Activated naive CD8-positive, alpha-beta T cell treated with anti-CD3 and anti-CD28 coated beads, Interleukin-2, amount 50 U/mL, for 24 hours (primary cell): Measurements from ENCODE around the gene COL15A1.

Experiments
- ATAC-seq: fragments of 150-1000 bp; cut with Tn5 transposase; one replicate; pipeline ENCODE4 v1.10.0; 2021
- DNase-seq: peaks from one replicate; pipeline ENCODE4 v3.0.0; 2021
- H3K27ac Mint-ChIP-seq: one replicate; pipeline ENCODE4 v1.8.0; 2021; ENCODE audit warnings: mild to moderate bottlenecking, mixed read lengths
- H3K27me3 Mint-ChIP-seq: one replicate; pipeline ENCODE4 v1.8.0; 2021; ENCODE audit warnings: mixed read lengths
- H3K36me3 Mint-ChIP-seq: one replicate; pipeline ENCODE4 v1.8.0; 2021; ENCODE audit warnings: low read depth, mixed read lengths
- H3K4me1 Mint-ChIP-seq: one replicate; pipeline ENCODE4 v1.8.0; 2021; ENCODE audit warnings: mixed read lengths
- H3K4me3 Mint-ChIP-seq: one replicate; pipeline ENCODE4 v1.8.0; 2021; ENCODE audit warnings: mild to moderate bottlenecking, moderate library complexity, mixed read lengths
- H3K9me3 Mint-ChIP-seq: one replicate; pipeline ENCODE4 v1.8.0; 2021; ENCODE audit warnings: mixed read lengths

The COL15A1 gene

DNA sequence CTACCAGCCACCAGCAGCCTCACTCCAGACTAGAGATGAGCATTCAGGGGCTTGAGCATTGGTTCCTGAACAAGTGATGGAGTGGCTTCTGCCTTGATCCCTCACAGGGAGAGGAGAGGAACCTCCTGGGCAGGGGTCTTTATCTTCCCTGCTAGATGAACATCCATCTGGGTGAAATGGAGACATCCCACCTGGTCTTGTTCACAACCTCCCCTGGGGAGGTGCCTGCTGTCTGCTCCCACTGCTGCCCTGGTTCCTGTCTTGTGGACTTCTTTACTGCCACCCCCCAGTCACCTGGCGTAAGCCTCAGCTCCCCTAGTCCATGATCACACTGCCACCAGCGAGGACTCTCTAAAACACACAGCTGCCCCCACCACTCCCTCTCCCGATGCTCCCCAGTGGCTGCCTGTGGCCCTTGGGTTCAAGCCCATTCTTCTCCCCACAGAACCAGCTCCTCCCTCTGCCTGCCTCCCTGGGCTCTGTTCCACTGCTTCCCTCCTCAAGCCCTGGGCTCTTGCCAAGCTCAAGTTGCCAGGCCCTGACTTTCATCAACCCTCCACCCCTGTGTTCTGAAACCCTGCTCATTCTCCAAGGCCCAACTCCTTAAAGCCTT is 51.5 kb downstream of the COL15A1 start:
- DNase-seq (no peak), ATAC-seq (no peak)
- H3K27ac Mint-ChIP-seq = no peak overlapping the region
- H3K9me3 Mint-ChIP-seq = no peaks in the 10 kb centered on the region
- no peak overlapping the region for H3K4me3 Mint-ChIP-seq
- H3K4me1 Mint-ChIP-seq = peaks cover 13% of the 10 kb centered on the region
- H3K36me3 Mint-ChIP-seq = no peaks in the 10 kb centered on the region
- H3K27me3 Mint-ChIP-seq = peaks cover 7% of the 10 kb centered on the region

GRCh38 chr9:98995971-98996504 is 52.3 kb downstream of the COL15A1 start:
- peaks cover 19% of the 10 kb centered on the region for H3K4me1 Mint-ChIP-seq
- ATAC-seq = no peak
- H3K9me3 Mint-ChIP-seq = no peaks in the 10 kb centered on the region
- H3K27me3 Mint-ChIP-seq = peaks cover 7% of the 10 kb centered on the region
- no peak overlapping the region for H3K27ac Mint-ChIP-seq
- H3K4me3 Mint-ChIP-seq = no peak overlapping the region
- no peaks in the 10 kb centered on the region for H3K36me3 Mint-ChIP-seq
- DNase-seq = no peak

- Mint-ChIP-seq H3K27ac (no peak overlapping the region), H3K4me3 (no peak overlapping the region)
Observed at GRCh38 chr9:98997604-98998003, 53.9 kb downstream of the COL15A1 start.

GRCh38 chr9:98998441-98999151 is 54.9 kb downstream of the COL15A1 start:
- ATAC-seq = peak; percentile 63
- Mint-ChIP-seq H3K36me3 (no peaks in the 10 kb centered on the region), H3K9me3 (no peaks in the 10 kb centered on the region), H3K4me1 (peaks cover 19% of the 10 kb centered on the region), H3K4me3 (no peak overlapping the region), H3K27me3 (peaks cover 7% of the 10 kb centered on the region), H3K27ac (no peak overlapping the region)
- peak; percentile 78 for DNase-seq

More at GRCh38 chr9:98997604-98998003, 53.9 kb downstream of the COL15A1 start:
- H3K36me3 Mint-ChIP-seq = no peaks in the 10 kb centered on the region
- H3K9me3 Mint-ChIP-seq = no peaks in the 10 kb centered on the region
- no peak for DNase-seq
- peaks cover 27% of the 10 kb centered on the region for H3K4me1 Mint-ChIP-seq
- peaks cover 7% of the 10 kb centered on the region for H3K27me3 Mint-ChIP-seq
- ATAC-seq = no peak

DNA sequence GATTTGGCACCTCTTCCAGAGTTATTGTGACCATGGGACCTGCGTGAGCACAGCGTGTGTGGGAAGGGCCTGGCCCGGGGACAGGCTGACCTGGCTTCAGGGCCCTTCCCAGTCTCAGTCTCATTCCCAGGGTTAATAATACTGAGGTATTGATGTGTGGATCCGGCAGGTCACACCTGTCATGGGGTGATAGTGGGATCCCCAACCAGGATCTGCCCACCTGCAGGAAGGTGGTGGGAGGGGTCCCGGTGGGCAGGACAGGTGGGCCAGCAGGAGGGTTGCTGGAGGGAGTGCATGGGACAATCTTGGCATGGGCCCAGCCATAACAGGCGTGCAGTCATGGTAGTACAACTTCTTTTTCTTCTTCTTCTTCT is 55.4 kb downstream of the COL15A1 start:
- Mint-ChIP-seq H3K36me3 (no peaks in the 10 kb centered on the region), H3K9me3 (no peaks in the 10 kb centered on the region), H3K4me3 (no peak overlapping the region), H3K4me1 (peaks cover 16% of the 10 kb centered on the region), H3K27me3 (peaks cover 7% of the 10 kb centered on the region), H3K27ac (no peak overlapping the region)
- DNase-seq = no peak
- ATAC-seq = no peak

- H3K4me1 Mint-ChIP-seq = peaks cover 13% of the 10 kb centered on the region
- H3K36me3 Mint-ChIP-seq = no peaks in the 10 kb centered on the region
- no peak overlapping the region for H3K4me3 Mint-ChIP-seq
- DNase-seq = peak; percentile 51
- H3K9me3 Mint-ChIP-seq = no peaks in the 10 kb centered on the region
- peaks cover 2% of the 10 kb centered on the region for H3K27me3 Mint-ChIP-seq
- peak; percentile 55 for ATAC-seq
- no peak overlapping the region for H3K27ac Mint-ChIP-seq
Observed at GRCh38 chr9:99000476-99001395, 57.0 kb downstream of the COL15A1 start.

- Mint-ChIP-seq H3K4me1 (peaks cover 13% of the 10 kb centered on the region), H3K27me3 (peaks cover 2% of the 10 kb centered on the region), H3K36me3 (no peaks in the 10 kb centered on the region), H3K27ac (no peak overlapping the region), H3K4me3 (no peak overlapping the region), H3K9me3 (no peaks in the 10 kb centered on the region)
- no peak for ATAC-seq
- DNase-seq = no peak
Observed at GRCh38 chr9:99001892-99002291, 58.2 kb downstream of the COL15A1 start.

DNA sequence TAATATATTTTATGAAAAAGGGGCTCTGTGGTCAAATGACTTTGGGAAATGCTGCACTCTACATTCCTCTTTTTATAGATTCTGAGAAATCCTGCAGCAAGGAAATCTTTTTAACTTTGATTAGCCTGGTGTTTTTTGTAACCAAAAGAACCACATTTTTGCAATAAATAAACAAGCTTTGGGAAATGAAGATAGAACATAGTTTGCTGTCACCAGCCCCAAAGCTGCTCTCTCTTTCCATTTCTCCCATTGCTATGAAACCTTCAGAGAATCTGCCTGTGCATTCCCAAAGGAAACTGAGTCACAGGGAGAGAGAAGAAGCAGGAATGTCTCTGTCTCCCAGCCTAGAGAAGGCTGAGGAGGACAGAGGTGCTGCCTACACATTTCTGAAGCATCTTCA is 59.0 kb downstream of the COL15A1 start:
- ATAC-seq (no peak), DNase-seq (no peak)
- no peak overlapping the region for H3K4me3 Mint-ChIP-seq
- H3K4me1 Mint-ChIP-seq = peaks cover 13% of the 10 kb centered on the region
- H3K36me3 Mint-ChIP-seq = no peaks in the 10 kb centered on the region
- no peaks in the 10 kb centered on the region for H3K9me3 Mint-ChIP-seq
- no peak overlapping the region for H3K27ac Mint-ChIP-seq
- peaks cover 2% of the 10 kb centered on the region for H3K27me3 Mint-ChIP-seq

DNA sequence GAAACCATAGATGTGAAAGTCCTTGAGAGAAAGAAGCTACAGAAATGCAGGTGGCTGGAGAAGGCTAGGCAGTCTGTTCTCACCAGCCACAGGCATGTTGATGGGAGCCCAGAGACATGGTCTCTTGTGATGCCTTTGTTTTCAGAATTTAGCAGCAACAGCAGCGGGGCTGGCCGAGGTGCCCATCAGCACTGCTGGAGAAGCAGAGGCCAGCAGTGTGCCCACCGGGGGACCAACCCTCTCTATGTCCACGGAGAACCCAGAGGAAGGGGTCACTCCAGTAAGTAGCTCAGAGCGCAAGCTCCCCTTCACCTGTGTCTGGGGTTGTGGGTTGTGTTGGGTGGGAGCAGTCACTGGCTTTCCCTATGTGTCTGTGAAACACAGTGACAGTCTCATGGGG is 59.6 kb downstream of the COL15A1 start:
- no peak for ATAC-seq
- Mint-ChIP-seq H3K9me3 (no peaks in the 10 kb centered on the region), H3K27ac (no peak overlapping the region), H3K27me3 (no peaks in the 10 kb centered on the region), H3K4me1 (peaks cover 13% of the 10 kb centered on the region), H3K36me3 (no peaks in the 10 kb centered on the region), H3K4me3 (no peak overlapping the region)
- no peak for DNase-seq

DNA sequence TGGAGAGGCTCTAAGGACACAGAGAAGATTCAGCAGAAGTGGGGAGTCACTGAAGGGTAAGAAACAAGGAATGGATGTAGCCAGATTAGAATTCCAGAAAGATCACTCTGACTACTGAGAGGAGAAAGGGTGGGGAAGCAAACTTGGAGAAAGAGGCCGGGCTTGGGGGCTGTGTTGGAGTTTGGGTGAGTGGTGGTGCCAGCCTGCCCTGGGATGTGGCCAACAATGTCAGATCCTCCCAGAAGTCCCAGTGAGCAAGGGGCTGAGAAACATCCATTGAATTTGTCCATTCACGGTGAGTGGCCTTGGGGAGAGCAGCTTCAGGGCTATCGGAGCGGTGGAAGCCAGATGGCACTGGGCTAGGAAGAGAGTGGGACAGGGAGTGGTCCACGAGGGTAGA is 60.4 kb downstream of the COL15A1 start:
- peaks cover 4% of the 10 kb centered on the region for H3K9me3 Mint-ChIP-seq
- H3K4me3 Mint-ChIP-seq = no peak overlapping the region
- no peaks in the 10 kb centered on the region for H3K27me3 Mint-ChIP-seq
- DNase-seq (no peak), ATAC-seq (no peak)
- H3K36me3 Mint-ChIP-seq = no peaks in the 10 kb centered on the region
- no peak overlapping the region for H3K27ac Mint-ChIP-seq
- H3K4me1 Mint-ChIP-seq = peaks cover 13% of the 10 kb centered on the region

DNA sequence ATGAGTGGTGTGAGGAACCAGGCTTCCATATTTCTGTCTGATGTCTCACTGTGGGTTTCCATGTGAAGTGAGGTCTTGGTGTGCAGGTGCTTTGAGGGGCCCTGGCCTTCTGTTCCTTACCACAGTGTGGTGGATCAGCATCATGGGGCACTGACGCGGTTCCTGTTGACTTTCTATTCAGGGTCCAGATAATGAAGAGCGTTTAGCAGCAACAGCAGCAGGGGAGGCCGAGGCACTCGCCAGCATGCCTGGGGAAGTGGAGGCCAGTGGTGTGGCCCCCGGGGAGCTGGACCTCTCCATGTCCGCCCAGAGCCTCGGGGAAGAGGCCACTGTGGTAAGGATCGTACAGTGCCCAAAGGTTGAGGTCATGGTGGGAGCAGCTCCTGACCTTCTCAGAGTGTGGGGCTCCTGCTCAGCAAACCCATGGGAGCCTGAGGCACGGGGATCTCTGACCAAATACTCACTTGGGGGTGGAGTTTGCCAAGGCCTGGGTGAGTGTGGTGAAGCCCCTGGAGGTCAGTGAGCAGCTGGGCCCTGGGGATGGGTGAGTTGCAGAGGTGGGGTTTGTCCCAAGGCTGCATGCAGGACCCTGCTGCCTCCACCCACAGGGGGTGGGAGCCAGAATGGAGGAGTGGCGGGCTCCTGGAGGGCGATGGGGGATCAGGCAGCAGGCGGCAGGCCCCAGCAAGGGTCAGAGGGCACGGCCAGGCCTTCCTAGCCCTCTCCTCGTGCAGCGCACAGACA is 61.2 kb downstream of the COL15A1 start:
- H3K4me1 Mint-ChIP-seq = peaks cover 13% of the 10 kb centered on the region
- ATAC-seq (no peak), DNase-seq (no peak)
- H3K9me3 Mint-ChIP-seq = peaks cover 10% of the 10 kb centered on the region
- H3K36me3 Mint-ChIP-seq = no peaks in the 10 kb centered on the region
- no peak overlapping the region for H3K4me3 Mint-ChIP-seq
- H3K27ac Mint-ChIP-seq = no peak overlapping the region
- no peaks in the 10 kb centered on the region for H3K27me3 Mint-ChIP-seq

DNA sequence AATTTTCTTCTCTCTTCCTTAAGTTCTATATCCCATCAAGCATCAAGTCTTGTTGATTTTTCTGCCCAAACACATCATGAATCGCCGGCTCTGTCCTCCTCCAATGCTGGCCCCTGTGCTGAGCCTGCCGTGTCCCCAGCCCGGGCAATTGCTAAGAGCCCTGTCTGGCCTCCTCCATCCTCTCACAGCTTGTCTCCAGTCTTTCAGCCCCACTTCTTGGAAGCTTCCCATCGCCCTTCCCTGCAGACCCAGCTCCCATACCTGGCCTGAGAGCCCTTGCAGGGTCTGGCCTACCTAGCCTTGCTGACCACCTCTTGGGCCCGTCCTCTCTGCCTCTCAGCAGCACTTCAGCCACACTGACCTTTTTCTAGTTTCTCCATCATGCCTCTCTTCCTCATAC is 61.9 kb downstream of the COL15A1 start:
- DNase-seq (no peak), ATAC-seq (no peak)
- peaks cover 5% of the 10 kb centered on the region for H3K36me3 Mint-ChIP-seq
- H3K9me3 Mint-ChIP-seq = peaks cover 16% of the 10 kb centered on the region
- H3K27ac Mint-ChIP-seq = no peak overlapping the region
- no peaks in the 10 kb centered on the region for H3K27me3 Mint-ChIP-seq
- H3K4me3 Mint-ChIP-seq = no peak overlapping the region
- peaks cover 11% of the 10 kb centered on the region for H3K4me1 Mint-ChIP-seq

GRCh38 chr9:99006511-99006910 is 62.8 kb downstream of the COL15A1 start:
- Mint-ChIP-seq H3K4me3 (no peak overlapping the region), H3K27me3 (no peaks in the 10 kb centered on the region), H3K9me3 (peaks cover 19% of the 10 kb centered on the region), H3K4me1 (peaks cover 3% of the 10 kb centered on the region), H3K27ac (no peak overlapping the region), H3K36me3 (peaks cover 7% of the 10 kb centered on the region)
- no peak for DNase-seq
- ATAC-seq = no peak

DNA sequence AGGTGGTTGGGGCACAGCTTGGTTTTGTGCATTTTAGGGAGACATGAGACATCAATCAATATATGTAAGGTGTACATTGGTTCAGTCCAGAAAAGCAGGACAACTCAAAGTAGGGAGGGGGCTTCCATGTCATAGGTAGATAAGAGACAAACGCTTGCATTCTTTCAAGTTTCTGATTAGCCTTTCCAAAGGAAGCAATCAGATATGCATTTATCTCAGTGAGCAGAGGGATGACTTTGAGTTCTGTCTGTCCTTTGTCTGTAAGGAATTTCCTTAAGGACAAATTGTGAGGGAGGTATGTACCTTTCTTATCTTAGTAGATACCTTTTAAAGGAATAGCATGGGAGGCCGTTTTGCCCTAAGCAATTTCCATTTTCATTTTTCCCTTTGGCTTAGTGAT is 63.3 kb downstream of the COL15A1 start:
- Mint-ChIP-seq H3K4me1 (no peaks in the 10 kb centered on the region), H3K27ac (no peak overlapping the region), H3K4me3 (no peak overlapping the region), H3K36me3 (peaks cover 7% of the 10 kb centered on the region), H3K27me3 (no peaks in the 10 kb centered on the region), H3K9me3 (peaks cover 24% of the 10 kb centered on the region)
- ATAC-seq (no peak), DNase-seq (no peak)
